Measurements from ENCODE around the gene ITGA8.
"Not testable (repeated sequence)": the region's sequence is repeated elsewhere in the genome, so short reads cannot be mapped to it uniquely, and the experiment has no call there.

ITGA8 gene

GRCh38 chr10:15582972-15583371, 136.8 kb downstream of the ITGA8 start:
- DNase-seq (ENCODE audit: low read depth); H3K4me3 ChIP-seq (ENCODE audit: low read depth, low read length): not testable (repeated sequence)

- no peak for DNase-seq (ENCODE audit: low read depth)
- H3K4me3 ChIP-seq (ENCODE audit: low read depth, low read length), result no peak overlapping the region
Measured at GRCh38 chr10:15579605-15580004, 140.1 kb downstream of the ITGA8 start.

- H3K4me3 ChIP-seq (ENCODE audit: low read depth, low read length), result no peak overlapping the region
- no peak for DNase-seq (ENCODE audit: low read depth)
Measured at GRCh38 chr10:15572531-15573045, 147.1 kb downstream of the ITGA8 start.

GRCh38 chr10:15571575-15571974, 148.1 kb downstream of the ITGA8 start:
- DNase-seq (ENCODE audit: low read depth), result peak; percentile 69
- no peak overlapping the region for H3K4me3 ChIP-seq (ENCODE audit: low read depth, low read length)

GRCh38 chr10:15570738-15571339, 148.9 kb downstream of the ITGA8 start:
- no peak overlapping the region for H3K4me3 ChIP-seq (ENCODE audit: low read depth, low read length)
- DNase-seq (ENCODE audit: low read depth), result no peak

- DNase-seq (ENCODE audit: low read depth), result no peak
- no peak overlapping the region for H3K4me3 ChIP-seq (ENCODE audit: low read depth, low read length)
Measured at GRCh38 chr10:15567952-15568351, 151.8 kb downstream of the ITGA8 start.

- H3K4me3 ChIP-seq (ENCODE audit: low read depth, low read length), result no peak overlapping the region
- DNase-seq (ENCODE audit: low read depth), result no peak
Measured at GRCh38 chr10:15563246-15563645, 156.5 kb downstream of the ITGA8 start.

- no peak overlapping the region for H3K4me3 ChIP-seq (ENCODE audit: low read depth, low read length)
- DNase-seq (ENCODE audit: low read depth), result no peak
Measured at GRCh38 chr10:15562578-15562977, 157.1 kb downstream of the ITGA8 start.

GRCh38 chr10:15562116-15562515, 157.6 kb downstream of the ITGA8 start:
- H3K4me3 ChIP-seq (ENCODE audit: low read depth, low read length), result no peak overlapping the region
- DNase-seq (ENCODE audit: low read depth), result no peak

- no peak overlapping the region for H3K4me3 ChIP-seq (ENCODE audit: low read depth, low read length)
- DNase-seq (ENCODE audit: low read depth), result peak; percentile 14
Measured at GRCh38 chr10:15558136-15558535, 161.6 kb downstream of the ITGA8 start.

GRCh38 chr10:15557168-15557567, 162.6 kb downstream of the ITGA8 start:
- not testable (repeated sequence) for DNase-seq (ENCODE audit: low read depth); H3K4me3 ChIP-seq (ENCODE audit: low read depth, low read length)

- H3K4me3 ChIP-seq (ENCODE audit: low read depth, low read length), result no peak overlapping the region
- no peak for DNase-seq (ENCODE audit: low read depth)
Measured at GRCh38 chr10:15550950-15551349, 168.8 kb downstream of the ITGA8 start.

GRCh38 chr10:15548331-15548730, 171.4 kb downstream of the ITGA8 start:
- H3K4me3 ChIP-seq (ENCODE audit: low read depth, low read length), result no peak overlapping the region
- DNase-seq (ENCODE audit: low read depth), result no peak

- H3K4me3 ChIP-seq (ENCODE audit: low read depth, low read length), result no peak overlapping the region
- DNase-seq (ENCODE audit: low read depth), result no peak
Measured at GRCh38 chr10:15546606-15547005, 173.1 kb downstream of the ITGA8 start.

GRCh38 chr10:15545884-15546283, 173.8 kb downstream of the ITGA8 start:
- no peak overlapping the region for H3K4me3 ChIP-seq (ENCODE audit: low read depth, low read length)
- DNase-seq (ENCODE audit: low read depth), result no peak

GRCh38 chr10:15545266-15545665, 174.5 kb downstream of the ITGA8 start:
- no peak for DNase-seq (ENCODE audit: low read depth)

GRCh38 chr10:15543994-15544393, 175.7 kb downstream of the ITGA8 start:
- H3K4me3 ChIP-seq (ENCODE audit: low read depth, low read length), result no peak overlapping the region
- no peak for DNase-seq (ENCODE audit: low read depth)

More at GRCh38 chr10:15545266-15545665, 174.5 kb downstream of the ITGA8 start:
- H3K4me3 ChIP-seq (ENCODE audit: low read depth, low read length), result no peak overlapping the region

GRCh38 chr10:15542817-15543216, 176.9 kb downstream of the ITGA8 start:
- no peak overlapping the region for H3K4me3 ChIP-seq (ENCODE audit: low read depth, low read length)
- DNase-seq (ENCODE audit: low read depth), result no peak

GRCh38 chr10:15541376-15541775, 178.3 kb downstream of the ITGA8 start:
- no peak for DNase-seq (ENCODE audit: low read depth)
- H3K4me3 ChIP-seq (ENCODE audit: low read depth, low read length), result no peak overlapping the region

GRCh38 chr10:15540727-15541126, 179.0 kb downstream of the ITGA8 start:
- no peak for DNase-seq (ENCODE audit: low read depth)
- no peak overlapping the region for H3K4me3 ChIP-seq (ENCODE audit: low read depth, low read length)

GRCh38 chr10:15539262-15539661, 180.5 kb downstream of the ITGA8 start:
- no peak overlapping the region for H3K4me3 ChIP-seq (ENCODE audit: low read depth, low read length)
- no peak for DNase-seq (ENCODE audit: low read depth)
